NCI-H1092 (cell line): Measurements from ENCODE around the gene SORBS1.
A peak's percentile ranks its signal among the peaks of the same experiment; 100 is the strongest.

ENCODE experiments used
- DNase-seq: peaks from one replicate; lab custom pipeline; 2025; lab: John Stamatoyannopoulos, UW

SORBS1 gene

DNA sequence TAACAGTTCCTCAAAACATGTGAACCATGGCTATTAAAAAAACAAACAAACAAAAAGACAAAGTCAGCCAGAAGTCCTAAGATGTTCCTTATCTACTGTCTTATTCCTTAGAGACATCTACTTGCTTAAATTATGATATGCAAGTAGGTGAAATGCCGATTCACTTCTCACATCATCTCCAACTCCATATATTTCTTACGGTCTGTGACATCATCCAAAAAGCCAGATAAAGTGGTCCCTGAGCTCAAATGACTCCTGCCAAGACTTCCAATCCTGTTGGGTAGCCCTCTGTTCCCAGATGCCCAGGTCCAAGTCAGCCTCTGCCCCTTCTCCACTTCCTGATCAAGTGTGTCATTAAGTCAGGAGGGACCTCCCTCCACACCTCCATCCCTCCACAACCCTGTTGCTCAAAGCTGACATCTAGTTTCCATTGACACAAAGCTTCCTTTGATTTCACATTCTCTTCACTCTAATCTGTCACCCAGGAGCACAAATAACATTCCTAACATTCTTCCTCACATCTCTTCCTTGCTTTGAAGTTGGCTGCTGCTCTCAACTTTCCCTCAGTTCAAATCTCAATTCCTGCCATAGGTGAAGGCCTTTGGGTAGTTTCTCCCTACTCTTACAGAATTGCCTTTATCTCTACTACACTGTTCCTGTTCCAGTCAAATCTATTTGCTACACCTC lies 214.3 kb downstream of the SORBS1 start:
- no peak for DNase-seq

DNA sequence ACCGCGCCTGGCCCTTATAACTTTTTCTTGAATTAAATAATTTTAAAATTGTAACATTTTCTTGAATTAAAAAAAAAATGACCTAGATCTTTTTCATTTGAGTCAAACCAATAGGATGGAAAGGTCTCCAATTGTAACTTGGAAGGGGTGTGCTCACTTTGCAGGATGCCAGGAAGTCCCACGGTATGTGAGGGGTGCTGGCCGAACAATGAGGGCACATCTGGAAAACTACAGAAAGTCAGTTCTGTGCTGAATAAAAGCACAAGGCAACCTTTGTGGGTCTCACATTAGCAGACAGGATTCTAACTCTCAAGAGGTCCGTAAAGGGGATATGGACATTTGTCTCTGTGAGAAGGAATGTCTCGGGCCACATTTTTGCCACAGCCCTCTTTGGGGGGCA lies 217.6 kb downstream of the SORBS1 start:
- DNase-seq, result no peak

DNA sequence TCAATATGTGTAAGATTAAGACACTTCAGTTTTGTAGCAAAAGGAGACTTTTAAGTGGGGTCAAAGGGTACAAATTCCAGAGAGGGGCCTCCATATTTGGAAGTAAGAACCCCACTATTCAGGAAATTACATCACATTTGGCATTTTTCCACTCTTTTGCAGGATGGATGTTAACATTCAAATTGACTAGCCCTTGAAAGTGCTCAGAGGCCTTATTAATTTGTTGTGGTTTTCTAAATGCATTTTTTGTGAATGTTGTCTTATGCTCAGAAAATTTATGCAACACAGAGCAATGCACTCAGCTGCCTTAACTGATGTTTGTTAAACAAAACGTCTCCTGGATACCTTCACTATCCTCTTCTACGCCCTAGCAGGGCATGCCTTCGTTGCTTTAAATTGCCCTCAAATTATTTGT lies 219.4 kb downstream of the SORBS1 start:
- no peak for DNase-seq

DNA sequence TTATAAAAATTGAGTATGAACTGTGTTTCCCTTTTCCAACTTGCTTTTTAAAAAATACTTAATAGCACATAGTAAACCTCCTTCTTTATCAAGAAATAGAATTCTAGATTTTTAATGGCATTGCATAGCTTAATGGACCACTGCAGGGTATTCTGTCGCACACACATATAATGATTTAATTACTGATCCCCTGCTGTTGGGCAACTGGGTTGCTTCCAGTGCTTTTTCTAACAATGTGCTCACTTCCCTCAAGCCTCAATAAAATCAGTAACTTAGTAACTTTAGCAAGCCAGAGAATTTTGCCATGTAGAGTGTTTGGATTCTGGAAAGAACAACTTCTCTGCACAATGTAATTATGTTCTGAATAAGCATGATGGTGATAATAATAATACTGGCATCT lies 221.3 kb downstream of the SORBS1 start:
- DNase-seq, result no peak

DNA sequence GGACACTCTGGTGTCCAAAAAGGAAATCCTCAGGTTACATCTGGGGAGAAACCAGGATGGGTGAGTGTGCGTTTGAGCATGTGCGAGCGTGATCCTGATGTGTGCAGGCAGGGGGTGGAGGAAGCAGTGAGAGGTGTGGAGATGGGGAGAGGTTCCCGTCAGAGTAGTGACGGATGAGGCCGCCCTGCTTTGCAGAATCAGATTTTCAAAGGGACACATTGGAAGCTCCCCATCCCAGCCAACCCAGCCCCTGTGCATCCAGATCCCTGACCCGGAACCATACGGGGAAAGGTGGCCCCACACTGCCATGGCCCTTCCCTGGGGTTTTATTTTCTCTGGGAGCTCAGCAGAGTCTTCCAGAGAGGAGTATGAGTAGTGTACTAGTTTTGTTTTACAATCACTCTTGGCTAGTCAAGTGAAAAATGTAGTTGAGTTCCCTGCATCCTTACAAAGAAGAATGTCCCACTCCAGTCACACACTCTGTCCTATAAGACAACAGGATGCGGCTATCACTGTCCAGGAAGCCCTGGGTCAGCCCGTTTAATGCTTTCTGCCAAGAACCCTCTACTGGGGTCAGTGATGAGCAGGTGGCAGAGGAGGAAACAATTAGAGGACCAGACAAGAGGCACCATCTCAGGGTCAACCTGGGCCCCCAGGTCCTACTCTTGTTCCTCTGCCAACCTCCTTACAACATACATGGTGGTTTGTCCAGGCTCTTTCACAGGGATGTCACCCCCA lies 223.6 kb downstream of the SORBS1 start:
- DNase-seq, result no peak

DNA sequence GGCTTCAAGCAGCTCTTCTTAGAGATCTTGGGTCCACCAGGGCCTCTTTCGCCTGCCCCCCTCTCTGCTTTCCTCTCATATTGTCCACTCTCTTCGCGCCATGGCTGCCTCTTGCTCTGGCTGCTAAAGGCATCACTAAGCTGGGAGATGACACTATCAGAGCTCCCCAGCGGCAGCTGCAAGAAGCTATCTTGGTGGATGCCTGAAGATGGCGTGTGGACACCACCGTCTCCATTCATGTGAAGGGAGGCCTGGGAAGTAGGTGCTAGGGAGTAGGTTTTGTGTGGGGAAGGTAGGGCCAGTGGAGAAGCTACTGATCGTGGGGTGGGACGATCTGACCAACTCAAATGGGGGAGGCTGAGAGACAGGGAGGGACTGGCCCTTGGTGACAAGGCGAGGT lies 224.5 kb downstream of the SORBS1 start:
- DNase-seq, result no peak

DNA sequence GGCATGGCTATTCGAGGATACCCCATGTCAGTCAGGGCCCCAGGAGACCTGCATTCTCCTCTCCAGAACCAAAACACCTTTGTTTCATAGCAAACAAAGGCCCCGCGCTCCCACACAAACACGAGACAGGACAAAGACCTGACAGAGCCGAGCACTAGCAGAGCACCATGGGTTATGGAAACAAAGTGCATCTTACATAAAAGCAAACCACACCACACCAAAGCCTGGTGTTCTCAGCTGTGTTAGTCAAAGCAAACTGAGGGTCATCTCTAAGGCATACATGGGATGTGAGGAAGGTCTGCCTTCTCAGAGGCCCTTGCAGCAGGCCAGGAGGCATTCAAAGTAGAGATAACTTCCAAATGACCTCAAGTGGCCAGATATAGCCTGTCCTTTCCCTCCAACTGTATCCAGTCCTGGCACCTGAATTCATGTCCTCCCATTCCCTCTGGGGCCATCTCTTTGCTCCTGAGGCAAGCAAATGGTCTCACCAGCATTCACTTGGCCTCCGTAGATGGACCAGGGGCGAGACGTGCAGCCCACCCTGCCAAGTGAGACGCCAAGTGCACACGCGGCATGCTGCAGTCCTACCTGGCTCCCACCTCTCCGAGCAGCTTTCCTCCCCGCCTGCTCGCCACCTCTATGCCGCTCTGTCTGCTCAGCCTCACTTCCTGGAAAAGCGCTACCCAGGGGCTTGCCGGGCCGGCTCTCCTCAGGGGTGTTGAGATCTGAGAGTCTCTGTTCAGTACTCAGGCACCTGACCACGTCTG lies 225.1 kb downstream of the SORBS1 start:
- no peak for DNase-seq

DNA sequence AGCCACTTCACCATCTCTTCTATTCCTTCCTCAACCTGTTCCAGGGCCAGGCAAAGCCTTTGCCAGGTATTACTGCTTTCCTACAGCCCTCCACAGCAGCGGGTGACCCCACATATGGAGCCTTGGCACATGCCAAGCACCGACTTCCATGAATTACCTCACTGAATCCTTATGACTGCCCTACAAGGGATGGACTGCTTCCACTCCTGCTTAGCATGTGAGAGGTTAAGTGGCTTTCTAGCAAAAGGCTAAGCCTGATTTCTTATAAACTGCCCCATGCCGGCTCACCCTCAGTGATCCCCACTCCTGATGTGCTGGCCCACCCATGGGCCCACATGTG lies 226.4 kb downstream of the SORBS1 start:
- DNase-seq, result no peak

DNA sequence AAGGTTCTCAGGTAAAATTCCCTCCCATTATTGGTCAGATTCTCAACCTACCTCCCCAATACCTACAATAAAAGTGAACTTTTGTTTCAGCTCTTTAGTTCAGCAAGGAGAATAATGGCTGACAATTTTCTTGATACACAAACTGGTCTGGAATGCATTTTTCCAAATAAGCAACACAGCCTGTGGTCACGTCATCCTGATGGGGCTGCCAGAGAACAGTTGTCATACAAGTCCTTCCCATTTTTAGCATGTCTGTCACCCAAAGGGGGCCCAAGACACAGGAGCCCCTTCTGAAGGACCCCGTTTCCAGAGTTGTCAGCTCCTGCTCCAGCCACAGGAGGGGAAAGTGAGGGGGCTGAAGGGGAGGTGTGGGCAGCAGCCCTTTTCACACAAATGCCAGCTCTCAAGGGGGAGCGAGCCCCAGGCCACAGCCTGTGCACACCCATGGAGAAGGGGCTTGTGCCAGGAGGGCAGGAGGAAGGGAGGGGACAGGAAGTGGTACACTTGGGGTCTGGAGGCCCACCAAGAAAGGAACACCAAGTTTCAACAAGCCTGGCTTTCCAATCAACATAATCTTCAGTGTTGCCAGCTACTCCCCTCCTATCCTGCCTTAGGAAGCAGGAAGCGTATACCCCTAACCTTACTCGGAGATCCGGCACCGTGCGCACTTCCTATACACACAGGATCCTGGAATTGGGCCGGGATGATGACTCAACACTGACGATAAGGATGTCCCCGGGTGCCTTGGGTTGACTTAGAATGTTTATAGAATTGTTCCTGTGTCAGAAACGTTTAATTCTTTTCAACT lies 227.0 kb downstream of the SORBS1 start:
- DNase-seq, result no peak

DNA sequence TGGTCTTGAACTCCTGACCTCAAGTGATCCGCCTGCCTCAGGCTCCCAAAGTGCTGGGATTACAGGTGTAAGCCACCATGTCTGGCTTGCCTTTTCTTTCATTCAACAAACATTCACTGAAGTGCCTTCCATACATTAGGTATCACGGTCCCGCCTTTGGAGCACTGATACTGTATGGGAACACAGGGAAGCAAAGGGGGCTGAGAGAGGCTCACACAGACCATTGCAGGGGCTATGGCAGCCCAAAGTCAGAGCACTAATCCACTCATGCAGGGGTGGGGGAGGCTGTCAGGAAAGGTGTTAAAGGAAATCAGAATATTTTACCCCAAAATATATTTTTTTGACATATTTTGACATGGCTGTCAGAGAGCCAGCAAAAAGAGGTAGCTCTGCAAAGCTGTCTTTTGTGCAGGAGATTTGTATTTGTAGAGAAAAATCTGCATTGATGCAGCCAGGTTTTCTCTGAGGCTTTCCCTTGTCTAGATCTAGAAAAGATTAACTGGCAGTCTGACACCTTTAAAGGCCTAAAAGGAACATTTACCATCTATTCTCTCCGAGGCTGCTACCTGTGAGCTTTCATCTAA lies 228.4 kb downstream of the SORBS1 start:
- no peak for DNase-seq

DNA sequence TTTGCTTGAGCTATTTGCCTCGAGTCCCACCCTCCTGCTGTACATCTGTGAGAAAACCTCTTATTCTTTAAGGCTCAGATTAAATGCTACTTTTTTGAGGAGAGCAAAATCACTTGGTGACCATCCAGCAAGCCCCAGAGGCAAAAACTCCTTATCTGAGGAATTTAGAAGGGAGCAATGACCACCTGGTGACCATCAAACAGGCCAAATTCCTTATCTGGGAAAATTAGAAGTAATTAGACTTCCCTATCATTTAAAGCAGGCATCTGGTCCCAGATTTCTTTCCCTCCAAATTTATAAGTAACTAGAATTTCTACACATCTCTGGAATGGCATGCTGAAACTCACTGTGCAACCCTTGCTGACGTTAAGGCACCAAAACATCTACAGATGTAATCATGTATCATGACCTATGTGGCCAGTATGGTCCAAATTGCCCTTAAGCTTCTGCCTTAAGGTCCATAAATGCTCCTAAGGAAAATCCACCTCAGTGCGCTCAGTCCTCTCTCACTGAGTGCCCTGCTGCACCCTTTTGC lies 229.5 kb downstream of the SORBS1 start:
- DNase-seq, result no peak

DNA sequence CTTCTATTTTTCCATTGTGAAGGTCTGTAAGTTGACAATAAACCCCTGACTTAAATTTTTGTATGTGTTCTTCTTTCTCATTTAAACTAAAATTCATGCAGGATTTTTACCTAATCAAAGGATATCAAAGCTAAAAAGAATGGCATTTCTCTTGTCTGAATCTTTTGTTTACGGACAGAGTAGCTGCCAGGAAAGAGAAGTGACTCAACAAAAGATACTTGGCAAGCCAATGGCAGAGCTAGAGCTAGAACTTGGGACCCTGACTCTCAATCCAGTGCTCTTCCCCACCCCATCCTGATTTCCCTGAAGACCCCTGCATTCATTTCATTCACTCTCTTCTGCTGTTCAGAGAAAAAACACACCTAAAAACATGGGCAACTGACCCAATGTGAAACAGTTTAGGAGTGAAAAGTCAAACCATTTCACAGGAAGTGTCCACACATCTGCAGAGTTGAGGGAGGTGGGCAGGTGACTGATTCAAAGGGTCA lies 230.2 kb downstream of the SORBS1 start:
- DNase-seq, result no peak

DNA sequence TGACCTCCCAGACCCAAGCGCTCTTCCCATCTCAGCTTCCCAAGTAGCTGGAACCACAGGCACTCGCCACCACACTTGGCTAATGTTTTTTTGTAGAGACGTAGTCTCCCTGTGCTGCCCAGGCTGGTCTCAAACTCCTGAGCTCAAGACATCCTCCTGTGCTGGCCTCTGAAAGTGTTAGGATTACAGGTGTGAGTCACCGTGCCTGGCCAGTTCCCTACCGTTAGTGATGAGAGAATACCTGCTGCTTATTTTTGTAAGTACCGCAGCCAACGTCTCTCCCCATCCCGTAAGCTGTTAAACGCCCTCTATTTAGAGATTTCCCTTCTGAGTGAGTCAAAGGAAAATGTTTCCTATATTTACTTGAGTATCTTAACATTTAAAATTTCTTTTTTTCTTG lies 231.9 kb downstream of the SORBS1 start:
- no peak for DNase-seq

DNA sequence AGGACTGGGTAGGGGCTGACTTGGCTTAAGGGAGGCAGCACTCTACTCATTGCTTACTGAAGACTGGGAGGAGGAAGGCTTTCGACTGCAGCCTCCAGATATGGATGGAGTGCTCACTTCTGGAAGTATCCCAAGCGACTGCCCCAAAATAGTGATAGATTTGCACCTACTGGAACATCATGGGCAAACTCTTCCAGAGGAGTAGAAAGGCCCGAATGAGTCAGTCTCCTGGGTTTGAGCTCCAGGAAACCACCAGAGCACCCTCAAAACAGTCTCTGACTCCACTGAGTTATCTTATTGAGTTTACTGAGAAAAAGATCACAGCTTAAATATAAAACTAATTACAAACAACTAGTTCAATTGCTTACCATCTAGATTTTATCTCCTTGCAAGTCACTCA lies 233.2 kb downstream of the SORBS1 start:
- DNase-seq, result no peak

DNA sequence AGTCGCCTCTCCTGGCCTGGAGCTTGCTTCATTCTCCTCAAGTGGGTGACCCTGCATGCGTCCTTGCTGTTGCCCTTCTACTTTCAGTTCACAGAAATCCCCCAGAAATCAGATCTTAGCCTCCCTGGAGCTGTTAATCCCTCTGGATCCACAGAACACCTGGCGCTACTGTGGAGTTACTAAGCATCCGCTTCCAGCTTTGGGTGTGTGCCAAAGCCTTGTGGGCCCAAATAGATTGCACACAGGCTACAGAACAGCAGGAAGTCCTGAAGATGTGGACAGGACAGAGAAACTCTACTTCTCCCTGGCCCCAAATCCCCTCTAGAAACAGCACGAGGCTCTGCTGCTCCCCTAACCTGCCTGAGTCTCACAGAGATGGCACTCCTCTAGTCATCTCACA lies 233.8 kb downstream of the SORBS1 start:
- peak; percentile 79 for DNase-seq

DNA sequence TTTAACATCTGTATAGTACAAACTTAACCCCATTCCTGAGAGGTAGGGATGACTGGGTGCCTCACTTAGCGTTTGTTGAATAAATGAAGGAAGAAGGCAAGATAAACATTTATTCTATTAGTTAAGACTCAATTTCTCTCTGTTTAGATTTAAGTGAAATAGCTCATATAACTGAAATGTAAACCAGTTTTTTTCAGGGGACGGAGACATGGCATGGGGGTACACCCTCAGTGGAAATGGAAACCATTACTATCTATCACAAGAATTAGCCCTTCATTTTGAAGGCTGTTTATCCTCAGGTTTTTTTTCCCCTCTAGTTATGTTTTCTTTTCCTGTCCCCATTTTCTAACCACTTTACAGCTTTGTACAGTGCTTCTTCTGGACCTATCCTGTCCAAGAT lies 234.8 kb downstream of the SORBS1 start:
- DNase-seq, result no peak

DNA sequence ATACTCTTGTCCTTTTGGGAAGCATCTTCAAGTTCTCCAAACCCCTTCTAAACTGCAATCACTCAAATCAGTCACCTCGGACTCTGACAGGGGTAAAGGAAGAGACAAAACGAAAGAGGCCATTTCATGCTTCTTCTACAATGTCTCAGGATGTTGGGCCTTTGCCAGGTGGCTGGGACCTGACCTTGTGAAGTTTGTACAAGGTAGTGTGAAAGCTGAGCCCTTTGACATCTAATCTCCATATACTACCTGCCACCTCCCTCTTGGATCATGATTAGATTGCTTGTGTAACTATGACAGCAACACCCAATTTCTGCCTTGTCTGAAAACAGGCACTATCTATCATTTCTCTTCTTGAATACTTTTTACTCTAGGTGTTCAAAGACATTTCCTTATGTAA lies 235.3 kb downstream of the SORBS1 start:
- DNase-seq, result no peak

DNA sequence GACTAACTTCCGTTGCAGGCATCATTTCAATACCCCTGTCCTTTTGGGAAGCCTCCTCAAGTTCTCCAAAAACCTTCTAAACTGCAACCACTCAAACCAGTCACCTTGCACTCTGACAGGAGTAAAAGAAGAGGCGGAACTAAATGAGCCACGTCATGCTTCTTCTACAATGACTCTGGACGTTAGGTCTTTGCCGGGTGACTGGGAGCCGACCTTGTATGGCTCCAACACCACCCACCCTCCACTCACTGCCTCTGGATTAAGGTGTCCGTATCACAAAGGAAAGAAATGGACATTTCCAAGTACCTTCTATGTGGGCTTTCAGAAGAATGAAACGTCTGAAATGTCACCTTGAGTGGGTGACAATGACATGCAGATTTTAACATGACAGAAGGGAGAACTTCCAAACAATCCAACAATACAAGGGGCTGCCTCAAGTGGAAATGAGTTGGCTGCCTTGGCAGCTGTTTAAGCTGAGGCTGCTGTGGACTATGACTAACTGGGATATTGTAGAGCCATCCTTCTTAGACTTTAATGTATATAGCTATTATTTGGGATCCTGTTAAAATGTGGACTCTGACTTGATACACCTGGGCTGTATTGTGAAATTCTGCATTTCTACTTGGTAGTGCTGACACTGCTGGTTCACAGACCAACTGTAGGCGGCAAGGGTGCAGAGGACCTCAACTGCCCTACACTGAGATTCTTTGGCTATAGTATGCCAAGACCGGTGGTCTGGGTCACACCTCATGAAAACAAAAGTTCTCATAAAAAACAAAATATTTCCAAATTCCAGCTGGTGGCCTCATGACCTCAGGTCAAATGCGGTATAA lies 236.5 kb downstream of the SORBS1 start:
- DNase-seq, result no peak

DNA sequence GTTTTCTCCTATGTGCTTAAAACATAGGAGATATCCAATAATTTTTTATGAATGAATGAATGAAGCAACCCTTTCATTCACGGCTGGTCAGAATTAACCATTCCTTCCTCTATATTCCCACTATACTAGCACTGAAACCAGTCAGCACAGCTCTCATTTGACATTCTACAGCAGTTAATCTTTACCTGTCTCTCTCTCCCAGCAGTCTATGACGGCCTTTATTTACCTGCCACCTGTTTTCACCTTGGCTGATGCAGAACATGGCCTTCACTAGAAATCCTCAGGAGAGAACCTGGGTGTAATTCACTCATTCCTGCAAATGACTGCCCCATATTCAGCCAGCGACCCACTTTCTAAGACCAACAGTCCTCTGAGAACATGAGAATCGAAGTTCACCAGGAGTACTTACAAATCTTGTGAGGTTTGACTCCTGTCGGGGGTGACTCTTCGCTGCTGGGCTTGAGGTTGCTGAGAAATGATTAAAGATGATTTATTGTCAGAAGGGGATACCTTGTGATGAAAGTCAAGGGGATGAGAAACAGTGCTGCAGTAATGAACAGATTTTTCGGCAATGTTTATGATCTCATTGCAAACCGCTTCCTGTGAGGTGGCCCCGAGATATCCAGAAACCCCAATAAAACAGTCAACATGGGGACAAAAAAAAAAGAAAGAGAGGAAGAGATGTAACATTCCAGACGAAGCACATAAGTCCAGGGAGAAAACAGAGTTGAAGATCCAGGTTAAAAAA lies 239.4 kb downstream of the SORBS1 start:
- no peak for DNase-seq

DNA sequence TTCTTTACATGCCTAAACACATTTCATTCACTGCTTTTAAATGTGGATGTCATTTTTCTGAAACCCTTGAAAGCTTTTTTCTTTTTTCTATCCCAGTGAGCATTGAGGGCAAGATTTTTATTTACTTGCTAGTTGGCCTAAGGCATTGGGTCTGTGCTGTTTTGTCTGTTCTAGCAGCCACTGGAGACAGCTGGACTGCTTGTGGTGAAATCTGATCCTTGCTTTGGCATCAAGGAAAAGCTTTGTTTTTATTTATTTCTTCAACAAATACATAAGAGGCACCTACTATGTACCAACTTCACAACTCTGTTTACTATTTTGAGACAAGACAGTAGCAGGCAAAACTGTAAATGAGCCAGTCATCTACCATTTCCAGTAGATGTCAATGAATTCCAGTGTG lies 241.9 kb downstream of the SORBS1 start:
- DNase-seq, result no peak
